ENCODE results near the gene EDIL3.

The EDIL3 gene

DNA sequence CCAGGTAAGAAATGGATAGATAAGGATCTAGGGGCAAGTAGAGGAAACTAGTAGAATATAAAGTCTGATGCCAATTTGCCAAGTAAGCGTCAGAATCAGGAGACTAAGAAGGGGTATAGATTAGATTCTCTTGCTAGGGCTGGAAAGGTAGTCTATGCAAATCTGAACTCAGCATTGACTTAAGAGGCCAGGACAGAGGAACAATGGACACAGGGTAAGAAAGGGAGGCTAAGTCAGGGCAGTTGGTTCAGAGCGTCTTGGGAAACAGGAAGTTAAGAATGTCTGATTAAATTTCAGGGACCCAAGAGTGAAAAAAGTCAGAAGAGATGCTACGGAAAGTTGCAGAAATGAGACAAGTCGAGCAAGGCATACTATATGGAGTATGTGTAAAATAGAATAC lies 400.8 kb downstream of the EDIL3 start:
- Histone ChIP-seq H3K4me2 (ENCODE audit: low read depth, low read length) (no peak overlapping the region), H4K20me1 (ENCODE audit: insufficient read depth, low read length) (no peaks in the 10 kb centered on the region), H3F3A (ENCODE audit: insufficient read depth, low read length) (no peaks in the 10 kb centered on the region), H3K9me3 (replicated peaks; ENCODE audit: insufficient read depth, low read length) (no peaks in the 10 kb centered on the region), H3K9ac (ENCODE audit: low read length) (no peak overlapping the region), H3K4me1 (ENCODE audit: low read length) (no peaks in the 10 kb centered on the region), H3K27me3 (replicated peaks; ENCODE audit: insufficient read depth, low read length) (no peaks in the 10 kb centered on the region), H3K9me2 (replicated peaks; ENCODE audit: insufficient read depth, low read length) (no peaks in the 10 kb centered on the region), H3K4me3 (ENCODE audit: low read length) (no peak overlapping the region), H3K27ac (ENCODE audit: low read length) (no peak overlapping the region), H2AFZ (ENCODE audit: low read length) (no peak overlapping the region), H3K79me2 (ENCODE audit: low read length) (no peaks in the 10 kb centered on the region), H3K36me3 (replicated peaks; ENCODE audit: insufficient read depth, low read length) (no peaks in the 10 kb centered on the region)
- no peak for DNase-seq
- no peak for TF ChIP-seq EZH2 (optimal IDR thresholded peaks at IDR 0.05; ENCODE audit: low read depth, low read length)
- TF ChIP-seq EZH2phosphoT487 (IDR thresholded peaks at IDR 0.05; ENCODE audit: low read length) = no peak
- TF ChIP-seq, protein P1, sequence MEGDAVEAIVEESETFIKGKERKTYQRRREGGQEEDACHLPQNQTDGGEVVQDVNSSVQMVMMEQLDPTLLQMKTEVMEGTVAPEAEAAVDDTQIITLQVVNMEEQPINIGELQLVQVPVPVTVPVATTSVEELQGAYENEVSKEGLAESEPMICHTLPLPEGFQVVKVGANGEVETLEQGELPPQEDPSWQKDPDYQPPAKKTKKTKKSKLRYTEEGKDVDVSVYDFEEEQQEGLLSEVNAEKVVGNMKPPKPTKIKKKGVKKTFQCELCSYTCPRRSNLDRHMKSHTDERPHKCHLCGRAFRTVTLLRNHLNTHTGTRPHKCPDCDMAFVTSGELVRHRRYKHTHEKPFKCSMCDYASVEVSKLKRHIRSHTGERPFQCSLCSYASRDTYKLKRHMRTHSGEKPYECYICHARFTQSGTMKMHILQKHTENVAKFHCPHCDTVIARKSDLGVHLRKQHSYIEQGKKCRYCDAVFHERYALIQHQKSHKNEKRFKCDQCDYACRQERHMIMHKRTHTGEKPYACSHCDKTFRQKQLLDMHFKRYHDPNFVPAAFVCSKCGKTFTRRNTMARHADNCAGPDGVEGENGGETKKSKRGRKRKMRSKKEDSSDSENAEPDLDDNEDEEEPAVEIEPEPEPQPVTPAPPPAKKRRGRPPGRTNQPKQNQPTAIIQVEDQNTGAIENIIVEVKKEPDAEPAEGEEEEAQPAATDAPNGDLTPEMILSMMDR (IDR thresholded peaks at IDR 0.05; ENCODE audit: low read length) = no peak

- Histone ChIP-seq H3K9ac (ENCODE audit: low read length) (no peak overlapping the region), H3K9me3 (replicated peaks; ENCODE audit: insufficient read depth, low read length) (no peaks in the 10 kb centered on the region), H3K9me2 (replicated peaks; ENCODE audit: insufficient read depth, low read length) (no peaks in the 10 kb centered on the region), H3K79me2 (ENCODE audit: low read length) (no peaks in the 10 kb centered on the region), H3K27ac (ENCODE audit: low read length) (no peak overlapping the region), H3K27me3 (replicated peaks; ENCODE audit: insufficient read depth, low read length) (no peaks in the 10 kb centered on the region), H3K36me3 (replicated peaks; ENCODE audit: insufficient read depth, low read length) (no peaks in the 10 kb centered on the region), H3K4me2 (ENCODE audit: low read depth, low read length) (no peak overlapping the region), H3K4me1 (ENCODE audit: low read length) (no peaks in the 10 kb centered on the region), H2AFZ (ENCODE audit: low read length) (no peak overlapping the region), H4K20me1 (ENCODE audit: insufficient read depth, low read length) (no peaks in the 10 kb centered on the region), H3K4me3 (ENCODE audit: low read length) (no peak overlapping the region), H3F3A (ENCODE audit: insufficient read depth, low read length) (no peaks in the 10 kb centered on the region)
- no peak for TF ChIP-seq EZH2 (optimal IDR thresholded peaks at IDR 0.05; ENCODE audit: low read depth, low read length)
- no peak for TF ChIP-seq EZH2phosphoT487 (IDR thresholded peaks at IDR 0.05; ENCODE audit: low read length)
- TF ChIP-seq, protein P1 (IDR thresholded peaks at IDR 0.05; ENCODE audit: low read length) = no peak
- no peak for DNase-seq
These were observed 410.5 kb downstream of the EDIL3 start for GRCh38 chr5:83973925-83974815.

DNA sequence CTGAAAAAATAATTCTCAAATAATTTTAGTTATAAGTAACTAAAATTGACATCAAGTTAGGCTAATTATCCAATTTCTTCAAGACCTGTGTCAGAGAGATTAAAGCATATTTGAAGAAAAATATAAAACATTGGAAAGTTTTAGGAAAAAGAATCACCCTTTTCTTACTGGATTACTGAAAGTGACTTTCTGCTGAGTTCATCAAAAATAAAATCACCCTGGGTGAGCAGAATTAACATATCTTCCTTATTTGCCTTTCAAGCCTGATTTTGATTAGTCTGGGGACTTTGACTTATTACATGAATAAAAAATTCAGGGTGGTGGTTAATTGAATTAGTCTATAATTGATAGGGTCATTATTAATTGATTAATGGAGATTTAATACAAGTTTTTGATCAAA lies 411.8 kb downstream of the EDIL3 start:
- Histone ChIP-seq H2AFZ (ENCODE audit: low read length) (no peak overlapping the region), H3K4me3 (ENCODE audit: low read length) (no peak overlapping the region), H3K79me2 (ENCODE audit: low read length) (no peaks in the 10 kb centered on the region), H3K27ac (ENCODE audit: low read length) (no peak overlapping the region), H3K4me2 (ENCODE audit: low read depth, low read length) (no peak overlapping the region), H3K4me1 (ENCODE audit: low read length) (no peaks in the 10 kb centered on the region), H3K27me3 (replicated peaks; ENCODE audit: insufficient read depth, low read length) (no peaks in the 10 kb centered on the region), H3K9me2 (replicated peaks; ENCODE audit: insufficient read depth, low read length) (no peaks in the 10 kb centered on the region), H3K36me3 (replicated peaks; ENCODE audit: insufficient read depth, low read length) (no peaks in the 10 kb centered on the region), H3F3A (ENCODE audit: insufficient read depth, low read length) (no peaks in the 10 kb centered on the region), H3K9ac (ENCODE audit: low read length) (no peak overlapping the region), H4K20me1 (ENCODE audit: insufficient read depth, low read length) (no peaks in the 10 kb centered on the region), H3K9me3 (replicated peaks; ENCODE audit: insufficient read depth, low read length) (no peaks in the 10 kb centered on the region)
- TF ChIP-seq EZH2 (optimal IDR thresholded peaks at IDR 0.05; ENCODE audit: low read depth, low read length) = no peak
- no peak for TF ChIP-seq EZH2phosphoT487 (IDR thresholded peaks at IDR 0.05; ENCODE audit: low read length)
- TF ChIP-seq, protein P1 (IDR thresholded peaks at IDR 0.05; ENCODE audit: low read length) = no peak
- no peak for DNase-seq
